NB4 (cell line): ENCODE results near the gene ARID3A.
"Not testable (repeated sequence)": the region's sequence is repeated elsewhere in the genome, so short reads cannot be mapped to it uniquely, and the experiment has no call there.

Source experiments
- CTCF ChIP-seq: IDR thresholded peaks from one replicate; pipeline ENCODE4 v1.5.1; 2012; ENCODE audit warnings: low read depth, low read length
- MAX ChIP-seq: IDR thresholded peaks from 2 replicates; pipeline ENCODE4 v1.6.1; 2011; ENCODE audit warnings: low read depth, low read length
- MYC ChIP-seq: IDR thresholded peaks from 2 replicates; pipeline ENCODE4 v1.6.1; 2011; ENCODE audit warnings: low read depth, low read length
- POLR2A ChIP-seq: IDR thresholded peaks from 2 replicates; pipeline ENCODE4 v1.6.1; 2011; ENCODE audit warnings: mild to moderate bottlenecking; ENCODE audit not compliant: insufficient read length; ENCODE audit errors: extremely low read depth

GRCh38 chr19:1025080-1025479, 99.2 kb downstream of the ARID3A start:
- TF ChIP-seq CTCF, POLR2A, MAX, MYC: not testable (repeated sequence)
